Upper lobe of right lung (tissue), 1 donor: Measurements from ENCODE around the gene HMG20A. TPM values are rescaled to one million over a fixed set of nuclear protein-coding genes. Genes with fewer than 3 reads are reported as not detected.
A peak's percentile ranks its signal among the peaks of the same experiment; 100 is the strongest.

Source experiments
- ATAC-seq: fragments of 200-7000 bp; cut with Tn5 transposase; one replicate; pipeline ENCODE4 v1.9.1; 2020; ENCODE audit warnings: mild to moderate bottlenecking, moderate library complexity
- DNase-seq: peaks from one replicate; pipeline ENCODE4 v3.0.0-alpha.2; 2020
- H3K27ac ChIP-seq: fragments of 200-600 bp; one replicate; pipeline ENCODE4 v1.8.0; 2022
- H3K27me3 ChIP-seq: fragments of 200-600 bp; one replicate; pipeline ENCODE4 v1.8.0; 2022; ENCODE audit warnings: mild to moderate bottlenecking
- H3K36me3 ChIP-seq: fragments of 200-600 bp; one replicate; pipeline ENCODE4 v1.8.0; 2022
- H3K4me1 ChIP-seq: fragments of 200-600 bp; one replicate; pipeline ENCODE4 v1.8.0; 2022
- H3K4me3 ChIP-seq: fragments of 200-600 bp; one replicate; pipeline ENCODE4 v1.8.0; 2022; ENCODE audit warnings: mild to moderate bottlenecking
- H3K9me3 ChIP-seq: fragments of 200-600 bp; one replicate; pipeline ENCODE4 v1.8.0; 2022
- CTCF ChIP-seq: fragments of 200-600 bp; IDR thresholded peaks from one replicate; pipeline ENCODE4 v1.8.0; 2022; ENCODE audit warnings: antibody characterized with exemption
- intact Hi-C: fragments of 100-400 bp; cut with DNase I; formaldehyde crosslinking; loops from one replicate; pipeline ENCODE4 v1.11.0; 2022
- total RNA-seq: library from RNA; stranded (reverse); fragmentation: NEBNext Ultra II Directional; extraction: Animal tissue kit (Norgen Biotek cat#: 25700); gene quantifications from one replicate; pipeline ENCODE4 v1.2.1, GENCODE V29; 2021
- donor health status: DM: no; HTN: yes; CAD: no; lungs with severe emphysema.

The HMG20A gene
- total RNA-seq, 1 donor from 2014 or later, result 41.9 TPM

- Histone ChIP-seq H3K4me1 (peaks cover 50% of the 10 kb centered on the region), H3K4me3 (no peak overlapping the region), H3K36me3 (no peaks in the 10 kb centered on the region), H3K27me3 (no peaks in the 10 kb centered on the region), H3K27ac (peak overlapping the region; percentile 76), H3K9me3 (no peaks in the 10 kb centered on the region)
- DNase-seq, result no peak
- intact Hi-C loops, result no loop called here
- TF ChIP-seq CTCF, result no peak
- no peak for ATAC-seq
Measured at GRCh38 chr15:77494964-77495363, 74.3 kb downstream of the HMG20A start.

GRCh38 chr15:77495838-77496596 lies 75.3 kb downstream of the HMG20A start:
- Histone ChIP-seq H3K9me3 (no peaks in the 10 kb centered on the region), H3K4me3 (peak overlapping the region; percentile 6), H3K4me1 (peaks cover 50% of the 10 kb centered on the region), H3K36me3 (no peaks in the 10 kb centered on the region), H3K27me3 (no peaks in the 10 kb centered on the region), H3K27ac (peak overlapping the region; percentile 76)
- intact Hi-C loops, result no loop called here
- ATAC-seq, result no peak
- peak; percentile 57 for DNase-seq
- TF ChIP-seq CTCF, result no peak

- peaks cover 50% of the 10 kb centered on the region for H3K4me1 ChIP-seq
- intact Hi-C loops, result no loop called here
Measured at GRCh38 chr15:77496715-77497109, 76.0 kb downstream of the HMG20A start.

GRCh38 chr15:77497110-77497737 lies 76.5 kb downstream of the HMG20A start:
- Histone ChIP-seq H3K27me3 (no peaks in the 10 kb centered on the region), H3K4me1 (peaks cover 50% of the 10 kb centered on the region), H3K27ac (peak overlapping the region; percentile 76), H3K4me3 (no peak overlapping the region), H3K36me3 (no peaks in the 10 kb centered on the region), H3K9me3 (no peaks in the 10 kb centered on the region)
- DNase-seq, result peak; percentile 63
- peak; percentile 41 for ATAC-seq
- peak; percentile 20 for TF ChIP-seq CTCF
- intact Hi-C loops, result no loop called here

More at GRCh38 chr15:77496715-77497109, 76.0 kb downstream of the HMG20A start:
- TF ChIP-seq CTCF, result peak; percentile 96
- no peaks in the 10 kb centered on the region for H3K9me3 ChIP-seq
- peak; percentile 95 for ATAC-seq
- H3K36me3 ChIP-seq, result no peaks in the 10 kb centered on the region
- DNase-seq, result peak; percentile 91
- H3K27ac ChIP-seq, result peak overlapping the region; percentile 76
- H3K4me3 ChIP-seq, result peak overlapping the region; percentile 6
- H3K27me3 ChIP-seq, result no peaks in the 10 kb centered on the region

- TF ChIP-seq CTCF, result no peak
- Histone ChIP-seq H3K4me3 (peak overlapping the region; percentile 8), H3K27me3 (no peaks in the 10 kb centered on the region), H3K27ac (peak overlapping the region; percentile 42), H3K36me3 (no peaks in the 10 kb centered on the region), H3K9me3 (no peaks in the 10 kb centered on the region), H3K4me1 (peaks cover 50% of the 10 kb centered on the region)
- no peak for ATAC-seq
- DNase-seq, result no peak
- intact Hi-C loops, result no loop called here
Measured at GRCh38 chr15:77497942-77498361, 77.3 kb downstream of the HMG20A start.
